ENCODE measurements around the gene TADA2B.
"Not testable (repeated sequence)": the region's sequence is repeated elsewhere in the genome, so short reads cannot be mapped to it uniquely, and the experiment has no call there.

TADA2B gene

GRCh38 chr4:7060346-7061150 is 17.4 kb downstream of the TADA2B start:
- no peak for DNase-seq (ENCODE audit: low read depth)

GRCh38 chr4:7061815-7062214 is 18.6 kb downstream of the TADA2B start:
- DNase-seq (ENCODE audit: low read depth), result no peak

- DNase-seq (ENCODE audit: low read depth), result no peak
Measured at GRCh38 chr4:7062816-7063215, 19.6 kb downstream of the TADA2B start.

- DNase-seq (ENCODE audit: low read depth), result no peak
Measured at GRCh38 chr4:7063362-7063761, 20.2 kb downstream of the TADA2B start.

GRCh38 chr4:7066006-7066405 is 22.8 kb downstream of the TADA2B start:
- no peak for DNase-seq (ENCODE audit: low read depth)

- no peak for DNase-seq (ENCODE audit: low read depth)
Measured at GRCh38 chr4:7066493-7066892, 23.3 kb downstream of the TADA2B start.

- DNase-seq (ENCODE audit: low read depth), result no peak
Measured at GRCh38 chr4:7067126-7067451, 23.9 kb downstream of the TADA2B start.

- peak; percentile 100 for DNase-seq (ENCODE audit: low read depth)
Measured at GRCh38 chr4:7067452-7068278, 24.5 kb downstream of the TADA2B start, which contains the start of gene GRPEL1. TSS of gene GRPEL1 (minus strand) at chr4:7068064. CDS start at chr4:7068032, 32 bp downstream.

- no peak for DNase-seq (ENCODE audit: low read depth)
Measured at GRCh38 chr4:7068279-7068842, 25.2 kb downstream of the TADA2B start.

- DNase-seq (ENCODE audit: low read depth), result no peak
Measured at GRCh38 chr4:7068883-7069282, 25.7 kb downstream of the TADA2B start.

GRCh38 chr4:7070729-7071511 is 27.7 kb downstream of the TADA2B start:
- peak; percentile 79 for DNase-seq (ENCODE audit: low read depth)

GRCh38 chr4:7073059-7073458 is 29.9 kb downstream of the TADA2B start:
- DNase-seq (ENCODE audit: low read depth), result no peak

GRCh38 chr4:7073526-7074390 is 30.6 kb downstream of the TADA2B start:
- DNase-seq (ENCODE audit: low read depth), result no peak

- no peak for DNase-seq (ENCODE audit: low read depth)
Measured at GRCh38 chr4:7074426-7074825, 31.3 kb downstream of the TADA2B start.

GRCh38 chr4:7075962-7076695 is 33.0 kb downstream of the TADA2B start:
- DNase-seq (ENCODE audit: low read depth), result no peak

GRCh38 chr4:7076696-7077082 is 33.5 kb downstream of the TADA2B start:
- DNase-seq (ENCODE audit: low read depth), result no peak

GRCh38 chr4:7077371-7077770 is 34.2 kb downstream of the TADA2B start:
- no peak for DNase-seq (ENCODE audit: low read depth)

- DNase-seq (ENCODE audit: low read depth), result no peak
Measured at GRCh38 chr4:7078025-7078424, 34.9 kb downstream of the TADA2B start.

GRCh38 chr4:7079483-7079882 is 36.3 kb downstream of the TADA2B start:
- DNase-seq (ENCODE audit: low read depth), result not testable (repeated sequence)

GRCh38 chr4:7079909-7080308 is 36.7 kb downstream of the TADA2B start:
- not testable (repeated sequence) for DNase-seq (ENCODE audit: low read depth)
